Measurements from ENCODE around the gene PRKAG1.

GRCh38 chr12:48969160-48969771, 49.3 kb downstream of the PRKAG1 start:
- no peak for TF ChIP-seq CTCF (tag by site-specific recombination; IDR thresholded peaks at IDR 0.05)
- TF ChIP-seq ZBTB26 (tag by site-specific recombination; optimal IDR thresholded peaks at IDR 0.05): no peak
- TF ChIP-seq REST (tag by site-specific recombination; IDR thresholded peaks at IDR 0.05): no peak
- no peak for TF ChIP-seq ZNF394 (tag by site-specific recombination; IDR thresholded peaks at IDR 0.05; ENCODE audit: borderline replicate concordance)
- no peak for TF ChIP-seq ZBTB7A (tag by site-specific recombination; IDR thresholded peaks at IDR 0.05; ENCODE audit: low read depth)
- no peak for TF ChIP-seq ZNF280C (tag by site-specific recombination; IDR thresholded peaks at IDR 0.05)
- TF ChIP-seq ZNF274 (IDR thresholded peaks at IDR 0.05; ENCODE audit: low read length): no peak
- TF ChIP-seq ZNF274 (tag by site-specific recombination; IDR thresholded peaks at IDR 0.05; ENCODE audit: borderline replicate concordance): no peak
- TF ChIP-seq ZFP41 (tag by site-specific recombination; IDR thresholded peaks at IDR 0.05; ENCODE audit: borderline replicate concordance): no peak

All from HEK293 (cell line).